GM20000 (cell line): ENCODE data around the gene ICE1.

ENCODE experiments used
- DNase-seq: peaks from one replicate; pipeline ENCODE4 v3.0.0; 2012; ENCODE audit warnings: low spot score
- TF ChIP-seq, protein P1 (sequence below): IDR thresholded peaks from 2 replicates; pipeline ENCODE4 v1.5.1; 2012; ENCODE audit warnings: mild to moderate bottlenecking, control low read depth; ENCODE audit errors: extremely low read depth, missing control alignments

ICE1 gene

DNA sequence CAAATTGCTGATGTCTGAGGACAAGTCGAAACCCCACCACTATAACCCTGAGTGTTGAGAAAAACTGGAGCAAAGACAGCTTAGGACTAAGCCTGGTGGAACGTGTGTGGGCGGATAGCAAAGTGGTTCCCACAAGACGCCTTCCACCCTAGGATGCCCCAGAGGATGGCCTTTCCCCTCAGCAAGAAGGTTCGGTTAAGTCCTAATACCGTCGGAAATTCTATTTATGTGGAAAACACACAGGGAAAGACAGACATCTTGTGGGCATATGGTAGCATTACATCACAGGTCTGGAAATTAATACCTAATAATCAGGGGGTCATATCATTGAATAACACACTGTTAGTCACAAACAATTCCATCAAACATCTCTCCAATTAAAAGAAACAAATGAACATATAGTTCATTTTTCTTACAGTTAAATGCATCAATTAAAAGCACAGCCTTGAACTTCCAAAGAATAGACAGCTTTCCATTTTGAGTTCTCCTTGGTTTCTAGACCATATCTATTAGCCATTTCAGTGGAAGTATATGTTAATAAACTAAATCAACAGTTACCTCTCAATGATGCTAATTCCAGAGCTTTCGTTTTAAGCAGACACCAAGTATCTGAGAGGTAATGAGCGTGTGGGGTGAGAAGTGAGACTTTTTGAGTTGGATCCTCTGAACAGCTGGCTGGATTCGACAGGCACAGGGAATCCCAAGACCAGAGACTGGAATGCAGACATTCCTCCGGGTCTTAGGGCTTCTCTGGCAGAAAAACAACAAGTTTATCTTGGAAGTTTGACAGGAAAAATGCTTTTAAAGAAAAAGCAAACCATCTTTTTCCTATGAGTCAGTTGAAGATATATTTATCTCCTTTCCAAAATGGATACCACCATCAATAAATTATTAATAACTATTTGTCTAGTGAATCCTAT, 2.9 kb upstream of the ICE1 start:
- peak; percentile 40 for DNase-seq
- TF ChIP-seq, protein P1, sequence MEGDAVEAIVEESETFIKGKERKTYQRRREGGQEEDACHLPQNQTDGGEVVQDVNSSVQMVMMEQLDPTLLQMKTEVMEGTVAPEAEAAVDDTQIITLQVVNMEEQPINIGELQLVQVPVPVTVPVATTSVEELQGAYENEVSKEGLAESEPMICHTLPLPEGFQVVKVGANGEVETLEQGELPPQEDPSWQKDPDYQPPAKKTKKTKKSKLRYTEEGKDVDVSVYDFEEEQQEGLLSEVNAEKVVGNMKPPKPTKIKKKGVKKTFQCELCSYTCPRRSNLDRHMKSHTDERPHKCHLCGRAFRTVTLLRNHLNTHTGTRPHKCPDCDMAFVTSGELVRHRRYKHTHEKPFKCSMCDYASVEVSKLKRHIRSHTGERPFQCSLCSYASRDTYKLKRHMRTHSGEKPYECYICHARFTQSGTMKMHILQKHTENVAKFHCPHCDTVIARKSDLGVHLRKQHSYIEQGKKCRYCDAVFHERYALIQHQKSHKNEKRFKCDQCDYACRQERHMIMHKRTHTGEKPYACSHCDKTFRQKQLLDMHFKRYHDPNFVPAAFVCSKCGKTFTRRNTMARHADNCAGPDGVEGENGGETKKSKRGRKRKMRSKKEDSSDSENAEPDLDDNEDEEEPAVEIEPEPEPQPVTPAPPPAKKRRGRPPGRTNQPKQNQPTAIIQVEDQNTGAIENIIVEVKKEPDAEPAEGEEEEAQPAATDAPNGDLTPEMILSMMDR: peak; percentile 46

DNA sequence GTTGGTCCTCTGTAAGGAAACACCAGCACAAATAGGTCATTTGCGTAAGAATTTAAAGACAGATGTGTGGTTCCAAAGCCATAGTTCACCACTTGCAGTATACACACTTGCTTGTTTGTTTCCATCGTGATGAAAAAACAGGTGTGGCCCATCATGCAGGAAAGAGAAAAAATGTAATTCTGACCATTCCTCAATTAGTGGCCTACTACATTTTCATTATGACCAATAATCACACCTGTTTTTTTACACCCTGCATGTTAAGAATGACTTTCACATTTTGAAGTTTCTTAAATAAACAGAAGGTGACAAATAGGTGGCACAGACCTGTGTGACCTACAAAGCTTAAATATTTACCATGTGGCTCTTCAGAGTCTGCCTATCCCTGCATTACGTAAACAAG, 2.2 kb upstream of the ICE1 start:
- DNase-seq: no peak
- TF ChIP-seq, protein P1: no peak

DNA sequence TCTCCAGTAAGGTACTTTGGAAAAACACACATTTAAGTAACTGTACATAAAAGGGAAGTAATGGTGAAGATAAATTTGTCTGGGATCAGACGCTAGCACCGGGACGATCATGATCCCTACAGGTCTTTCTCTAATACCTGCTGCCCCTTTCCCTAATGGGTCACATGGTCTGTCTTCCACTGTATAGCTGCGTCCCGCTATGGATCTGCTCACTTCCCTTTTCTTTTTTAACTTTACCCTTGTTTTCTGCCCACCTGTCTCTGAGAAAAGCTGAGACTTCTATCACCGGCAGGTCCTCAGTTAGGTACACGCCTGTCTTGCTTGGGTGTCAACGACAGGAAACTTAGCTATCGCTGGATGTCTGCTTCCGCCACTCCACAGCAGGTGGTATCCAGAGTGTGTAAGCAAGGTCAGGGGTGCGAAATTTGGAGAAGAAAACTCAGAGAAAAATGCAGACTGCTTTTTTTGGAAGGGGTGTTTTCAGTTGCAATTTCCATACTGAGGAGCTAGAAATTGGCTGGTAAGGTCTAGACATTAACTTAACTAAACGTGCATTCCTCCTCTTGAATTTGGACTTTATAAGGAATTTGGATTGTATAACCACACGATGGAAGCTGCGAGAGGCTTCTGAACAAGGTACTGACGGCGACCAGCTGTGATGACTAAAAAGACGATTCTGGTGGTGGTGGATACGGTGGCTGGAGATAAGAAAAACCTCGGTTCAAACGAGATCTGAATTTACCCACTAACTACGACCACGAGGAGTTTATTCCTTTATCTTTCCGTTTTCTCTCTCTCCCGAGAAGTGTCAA, 1.1 kb upstream of the ICE1 start:
- TF ChIP-seq, protein P1: no peak
- no peak for DNase-seq

DNA sequence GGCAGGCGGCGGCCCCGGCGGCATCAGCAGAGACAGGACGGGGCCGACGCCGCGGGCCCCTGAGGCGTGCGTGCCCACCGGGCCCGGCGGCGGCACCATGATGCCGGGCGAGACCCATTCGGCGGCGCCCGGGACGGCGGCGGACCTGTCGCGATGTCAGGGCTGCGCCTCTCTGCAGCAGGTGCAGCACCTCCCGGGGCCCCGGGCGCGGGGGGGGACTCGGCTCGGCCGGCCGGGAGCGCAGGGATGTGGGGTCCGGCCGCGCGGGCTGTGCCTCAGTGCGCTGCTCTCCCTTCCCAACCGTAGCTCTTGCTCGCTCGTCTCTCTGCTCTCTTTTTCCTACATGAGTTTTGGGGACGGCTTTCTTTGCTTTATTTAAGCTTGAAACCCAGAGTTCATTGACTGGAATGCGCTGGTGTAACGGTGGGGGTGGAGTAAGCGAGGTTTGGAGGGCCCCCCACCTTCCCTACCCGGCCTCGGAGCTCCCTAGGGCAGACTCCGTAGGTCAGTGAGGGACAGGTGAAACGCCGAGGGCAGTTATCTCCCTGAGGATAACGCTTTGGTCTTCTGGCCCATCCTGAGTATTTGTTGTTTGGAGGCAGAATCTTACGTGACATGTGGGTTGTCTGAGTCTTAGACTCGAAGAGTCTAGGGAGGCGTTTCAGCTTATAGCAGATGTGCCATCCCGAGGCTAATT, 490 bp downstream of the ICE1 start:
- DNase-seq: no peak
- TF ChIP-seq, protein P1: no peak

DNA sequence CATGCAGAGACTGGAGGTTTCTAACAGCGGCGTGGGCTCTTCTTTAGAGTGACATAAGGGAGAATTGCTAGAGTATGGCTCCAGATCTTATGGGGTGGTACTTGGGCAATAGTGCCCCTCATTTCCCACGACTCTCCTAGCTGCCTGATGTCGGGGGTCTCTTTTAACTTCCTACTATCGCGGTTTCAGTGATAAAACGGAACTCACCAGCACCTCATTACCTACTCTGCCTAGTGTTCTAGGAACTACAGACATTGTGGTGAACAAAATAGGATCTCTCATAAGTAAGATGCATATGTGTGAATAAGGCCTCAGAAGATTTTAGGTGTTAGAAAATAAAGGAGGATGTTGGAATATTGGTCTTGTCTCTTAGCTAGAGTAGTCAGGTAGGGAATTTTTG, 1.1 kb downstream of the ICE1 start:
- no peak for DNase-seq
- TF ChIP-seq, protein P1: no peak

DNA sequence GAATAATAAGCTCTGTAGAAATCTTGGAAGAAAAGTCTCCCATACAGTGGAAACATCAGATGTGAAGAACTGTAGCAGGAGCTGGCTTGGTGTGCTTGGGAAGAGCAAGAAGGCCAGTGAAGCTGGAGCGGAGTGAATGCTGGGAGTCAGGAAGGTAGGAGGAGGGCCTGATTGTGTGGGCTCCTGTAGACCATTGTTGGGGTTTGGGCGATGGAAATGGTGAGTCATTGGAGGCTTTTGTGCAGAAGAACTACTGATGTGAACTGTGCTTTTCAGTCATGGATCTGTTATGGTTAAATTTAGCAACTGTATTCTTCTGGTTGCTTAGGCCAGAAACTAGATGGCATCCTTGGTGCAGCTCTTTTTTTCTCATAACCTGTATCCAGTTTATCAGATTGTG, 2.3 kb downstream of the ICE1 start:
- no peak for DNase-seq
- TF ChIP-seq, protein P1: no peak
